Measurements from ENCODE around the gene ATP6V1C2.

- TF ChIP-seq CTCF (conservative IDR thresholded peaks at IDR 0.05; ENCODE audit: low read depth, low read length) (no peak), EZH2 (IDR thresholded peaks at IDR 0.05; ENCODE audit: low read length, unreplicated experiment) (no peak)
These were observed 30.8 kb downstream of the ATP6V1C2 start for GRCh38 chr2:10752236-10752635.
